Gastroesophageal sphincter (tissue), 4 donors: ENCODE measurements around the gene SREK1. TPM values are rescaled to one million over a fixed set of nuclear protein-coding genes. Genes with fewer than 3 reads are reported as not detected.

Experiments used
- ATAC-seq: fragments of 150-250 bp; one replicate; pipeline ENCODE4 v1.9.1; 2016; ENCODE audit warnings: mild to moderate bottlenecking, moderate library complexity
- H3K27ac ChIP-seq, 4 donors: fragments of 200-600 bp; sonication (generic) in 3 of 4; 1 replicate in 3 of 4; 2 replicates in 1 of 4; pipeline ENCODE4 v1.5.1; 2016 to 2019
- H3K27me3 ChIP-seq: fragments of 200-600 bp; sonication (generic); one replicate; pipeline ENCODE4 v1.5.1; 2019
- H3K36me3 ChIP-seq, 2 donors: fragments of 200-600 bp; sonication (generic); one replicate each; pipeline ENCODE4 v1.5.1; 2019; ENCODE audit warnings: control low read depth in 1 of 2
- H3K4me1 ChIP-seq, 3 donors: fragments of 200-600 bp; sonication (generic); 1 replicate in 2 of 3; 2 replicates in 1 of 3; pipeline ENCODE4 v1.5.1; 2016 to 2019; ENCODE audit warnings: control low read depth in 2 of 3
- H3K4me3 ChIP-seq, 2 donors: fragments of 200-600 bp; sonication (generic); one replicate each; pipeline ENCODE4 v1.5.1; 2019; ENCODE audit warnings: mild to moderate bottlenecking in 1 of 2, moderate library complexity in 1 of 2
- H3K9me3 ChIP-seq, 3 donors: fragments of 200-600 bp; sonication (generic); one replicate each; pipeline ENCODE4 v1.5.1; 2017 to 2019; ENCODE audit warnings: control low read depth in 2 of 3
- CTCF ChIP-seq, 4 experiments: fragments of 200-600 bp in 2 of 4; fragments of 450-650 bp in 2 of 4; sonication (generic) in 1 of 4; IDR thresholded peaks; one replicate each; pipeline ENCODE4 v1.5.1; 2017 to 2019; ENCODE audit warnings: antibody characterized with exemption in 4 of 4, mild to moderate bottlenecking in 2 of 4, moderate library complexity in 2 of 4
- EP300 ChIP-seq: sonication (generic); formaldehyde crosslinking; IDR thresholded peaks from one replicate; pipeline ENCODE4 v1.6.1; 2017; ENCODE audit warnings: antibody characterized with exemption, mild to moderate bottlenecking
- POLR2A ChIP-seq, 2 donors: fragments of 450-650 bp; IDR thresholded peaks; one replicate each; pipeline ENCODE4 v1.6.1; 2017; ENCODE audit warnings: antibody characterized with exemption in 2 of 2, mild to moderate bottlenecking in 2 of 2, moderate library complexity in 1 of 2
- POLR2AphosphoS5 ChIP-seq: sonication (generic); formaldehyde crosslinking; IDR thresholded peaks from one replicate; pipeline ENCODE4 v1.6.1; 2017; ENCODE audit warnings: antibody characterized with exemption
- WGBS, 2 donors: methylation state at CpG; one replicate each; pipeline ENCODE4 v1.1.5; 2018; ENCODE audit warnings: low coverage in 1 of 2; 5-methylcytosine and 5-hydroxymethylcytosine counted together
- total RNA-seq, 4 donors: library from RNA; depleted of rRNA; stranded (reverse); fragments of >200 nt; gene quantifications; one replicate each; pipeline ENCODE4 v1.1.0, GENCODE V29; 2016

The SREK1 gene
- total RNA-seq, 4 donors from 2014 or later: 28.4 to 107 (median 49.5) TPM

- ATAC-seq: no peak
- no peak for TF ChIP-seq POLR2A (IDR thresholded peaks at IDR 0.05)
- no peak for TF ChIP-seq POLR2AphosphoS5
- TF ChIP-seq CTCF (IDR thresholded peaks at IDR 0.05): no peak
- TF ChIP-seq EP300: no peak
- H3K9me3 ChIP-seq: no peaks in the 10 kb centered on the region
- H3K4me3 ChIP-seq: no peak overlapping the region
- no peaks in the 10 kb centered on the region for H3K36me3 ChIP-seq
- H3K27ac ChIP-seq: no peak overlapping the region
- no peaks in the 10 kb centered on the region for H3K4me1 ChIP-seq
- no peaks in the 10 kb centered on the region for H3K27me3 ChIP-seq
- 50 to 56% methylated on average over 3 to 9 of the region's 12 CpGs for WGBS, 2 donors
Measured at GRCh38 chr5:66232706-66233445, 88.8 kb downstream of the SREK1 start.

Other genes with a start within 250 kb of the SREK1 start
- gene ERBIN, start 217.7 kb upstream of the SREK1 start, total RNA-seq: 10 to 100 TPM; 54.4 to 71.6 (median 62.7) TPM